Colonic mucosa (tissue), 4 donors: ENCODE data around the gene ZC3HAV1. TPM values are rescaled to one million over a fixed set of nuclear protein-coding genes. Genes with fewer than 3 reads are reported as not detected.

ENCODE experiments used
- DNase-seq: peaks from one replicate; pipeline ENCODE4 v3.0.0-alpha.2; 2020
- H3K27ac ChIP-seq: fragments of 200-600 bp; one replicate; pipeline ENCODE4 v1.8.0; 2021
- H3K27me3 ChIP-seq: fragments of 200-600 bp; one replicate; pipeline ENCODE4 v1.8.0; 2021
- H3K36me3 ChIP-seq: fragments of 200-600 bp; one replicate; pipeline ENCODE4 v1.8.0; 2021
- H3K4me1 ChIP-seq: fragments of 200-600 bp; one replicate; pipeline ENCODE4 v1.8.0; 2021; ENCODE audit warnings: mild to moderate bottlenecking
- H3K4me3 ChIP-seq: fragments of 200-600 bp; one replicate; pipeline ENCODE4 v1.8.0; 2021
- H3K9ac ChIP-seq, 2 donors: one replicate each; pipeline ENCODE4 v1.7.0; 2013; ENCODE audit warnings: control low read depth in 2 of 2, low read depth in 2 of 2, low read length in 2 of 2
- H3K9me3 ChIP-seq: fragments of 200-600 bp; one replicate; pipeline ENCODE4 v1.8.0; 2021
- intact Hi-C: fragments of 100-400 bp; cut with DNase I; formaldehyde crosslinking; loops from one replicate; pipeline ENCODE4 v1.14.1; 2022
- total RNA-seq, 2 donors: library from RNA; stranded (reverse); fragmentation: NEBNext Ultra II Directional in 1 of 2; extraction: Animal tissue kit (Norgen Biotek cat#: 25700) in 1 of 2; gene quantifications; one replicate each; pipeline ENCODE4 v1.2.1, GENCODE V29; 2021
- TF ChIP-seq, protein P1 (sequence below): fragments of 200-600 bp; IDR thresholded peaks from one replicate; pipeline ENCODE4 v1.8.0; 2022; ENCODE audit warnings: antibody characterized with exemption, mild to moderate bottlenecking
- donor health status: healthy.
- donor health status: DM: no; HTN: no; CAD: no.
- donor health status: DM: no; HTN: no; CAD: no.

The ZC3HAV1 gene
- total RNA-seq, 2 donors from 2014 or later = 29.0 to 33.8 TPM

DNA sequence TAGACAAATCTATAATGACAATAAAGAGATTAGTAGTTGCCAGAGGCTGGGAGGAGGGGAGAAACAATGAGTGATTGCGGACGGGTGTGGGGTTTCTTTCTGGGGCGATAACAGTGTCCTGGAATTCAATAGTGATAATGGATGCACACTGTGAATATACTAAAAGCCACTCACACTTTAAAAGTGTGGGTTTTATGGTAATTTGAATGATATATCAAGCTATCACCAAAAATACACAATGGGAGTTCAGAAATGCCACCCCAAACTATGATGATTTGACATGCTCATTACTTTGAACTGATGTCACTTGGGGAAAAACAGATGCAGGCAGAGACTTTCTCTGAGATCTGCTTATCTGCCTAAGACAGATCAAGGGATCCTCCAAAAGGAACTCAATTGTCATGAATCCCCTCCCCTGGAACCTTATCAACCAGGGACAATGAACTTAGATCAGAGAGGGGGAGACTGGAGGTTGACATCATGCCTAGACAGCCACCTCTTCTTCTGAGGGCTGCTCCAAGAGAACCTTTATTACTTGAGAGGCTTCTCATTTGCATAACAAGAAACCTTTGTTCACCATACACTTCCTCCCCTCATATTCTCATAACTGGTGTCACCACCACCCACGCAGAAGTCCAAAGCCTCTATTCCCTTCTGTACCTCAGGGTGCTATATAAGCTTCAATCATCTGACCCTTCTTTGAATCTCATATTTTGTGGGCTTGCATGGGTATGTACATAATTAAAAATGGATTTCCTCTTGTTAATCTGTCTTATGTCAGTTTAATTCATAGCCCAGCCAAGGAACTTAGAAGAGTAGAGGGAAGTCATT lies 14.8 kb upstream of the ZC3HAV1 start:
- no peaks in the 10 kb centered on the region for H3K36me3 ChIP-seq
- TF ChIP-seq, protein P1, sequence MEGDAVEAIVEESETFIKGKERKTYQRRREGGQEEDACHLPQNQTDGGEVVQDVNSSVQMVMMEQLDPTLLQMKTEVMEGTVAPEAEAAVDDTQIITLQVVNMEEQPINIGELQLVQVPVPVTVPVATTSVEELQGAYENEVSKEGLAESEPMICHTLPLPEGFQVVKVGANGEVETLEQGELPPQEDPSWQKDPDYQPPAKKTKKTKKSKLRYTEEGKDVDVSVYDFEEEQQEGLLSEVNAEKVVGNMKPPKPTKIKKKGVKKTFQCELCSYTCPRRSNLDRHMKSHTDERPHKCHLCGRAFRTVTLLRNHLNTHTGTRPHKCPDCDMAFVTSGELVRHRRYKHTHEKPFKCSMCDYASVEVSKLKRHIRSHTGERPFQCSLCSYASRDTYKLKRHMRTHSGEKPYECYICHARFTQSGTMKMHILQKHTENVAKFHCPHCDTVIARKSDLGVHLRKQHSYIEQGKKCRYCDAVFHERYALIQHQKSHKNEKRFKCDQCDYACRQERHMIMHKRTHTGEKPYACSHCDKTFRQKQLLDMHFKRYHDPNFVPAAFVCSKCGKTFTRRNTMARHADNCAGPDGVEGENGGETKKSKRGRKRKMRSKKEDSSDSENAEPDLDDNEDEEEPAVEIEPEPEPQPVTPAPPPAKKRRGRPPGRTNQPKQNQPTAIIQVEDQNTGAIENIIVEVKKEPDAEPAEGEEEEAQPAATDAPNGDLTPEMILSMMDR = no peak
- H3K27me3 ChIP-seq = no peaks in the 10 kb centered on the region
- DNase-seq = no peak
- no peak overlapping the region for H3K9ac ChIP-seq
- intact Hi-C loops = no loop called here
- no peak overlapping the region for H3K27ac ChIP-seq
- no peaks in the 10 kb centered on the region for H3K9me3 ChIP-seq
- H3K4me3 ChIP-seq = no peak overlapping the region
- peaks cover under 1% of the 10 kb centered on the region for H3K4me1 ChIP-seq

DNA sequence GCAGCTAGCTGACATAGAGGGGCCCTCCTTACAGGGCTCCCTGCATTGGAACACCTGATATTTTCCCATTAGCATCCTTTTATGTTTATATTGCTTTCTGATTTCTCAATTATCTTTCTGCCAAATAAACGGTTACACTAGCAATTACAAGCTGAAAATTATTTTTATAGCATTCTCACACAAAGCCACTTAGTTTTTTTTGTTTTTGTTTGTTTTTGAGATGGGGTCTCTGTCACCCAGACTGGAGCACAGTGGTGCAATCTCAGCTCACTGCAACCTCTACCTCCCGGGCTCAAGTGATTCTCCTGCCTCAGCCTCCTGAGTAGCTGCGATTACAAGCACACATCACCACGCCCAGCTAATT lies 9.9 kb upstream of the ZC3HAV1 start:
- Histone ChIP-seq H3K36me3 (no peaks in the 10 kb centered on the region), H3K4me1 (peaks cover 7% of the 10 kb centered on the region), H3K4me3 (no peak overlapping the region), H3K27ac (peak overlapping the region; percentile 52), H3K9me3 (no peaks in the 10 kb centered on the region), H3K9ac (no peak overlapping the region), H3K27me3 (no peaks in the 10 kb centered on the region)
- TF ChIP-seq, protein P1 = no peak
- intact Hi-C loops = no loop called here
- DNase-seq = no peak

DNA sequence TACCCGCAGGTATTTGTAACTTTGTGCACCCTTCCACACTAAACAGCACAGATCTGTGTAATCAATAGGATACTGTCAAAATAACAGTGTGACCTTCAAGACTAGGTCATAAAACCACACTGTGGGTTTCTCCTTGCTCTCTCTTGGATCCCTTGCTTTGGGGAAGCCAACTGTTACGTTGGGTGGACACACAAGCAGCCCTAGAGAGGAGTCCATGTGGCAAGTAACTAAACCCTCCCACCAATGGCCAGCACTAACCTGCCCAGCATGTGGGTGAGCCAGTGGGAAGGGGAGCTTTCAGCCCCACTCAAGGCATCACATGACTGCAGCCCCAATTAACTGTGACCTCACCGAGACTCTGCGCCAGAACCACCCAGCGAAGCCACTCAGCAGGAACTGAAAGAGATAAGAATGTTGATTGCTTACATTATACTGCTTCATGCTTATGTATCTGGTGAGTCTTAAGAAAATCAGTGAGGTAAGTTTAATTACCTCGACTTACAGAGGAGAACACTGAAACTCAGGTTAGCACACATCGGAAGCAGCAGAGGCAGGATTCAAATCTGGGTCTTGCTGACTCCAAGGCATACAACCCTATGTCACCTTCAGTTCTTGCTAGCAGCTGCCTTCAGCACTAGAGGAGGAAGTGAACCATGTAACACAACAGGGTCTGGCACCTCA lies 9.4 kb upstream of the ZC3HAV1 start:
- Histone ChIP-seq H3K36me3 (no peaks in the 10 kb centered on the region), H3K9ac (no peak overlapping the region), H3K4me1 (peaks cover 7% of the 10 kb centered on the region), H3K27me3 (no peaks in the 10 kb centered on the region), H3K27ac (peak overlapping the region; percentile 52), H3K9me3 (no peaks in the 10 kb centered on the region), H3K4me3 (no peak overlapping the region)
- intact Hi-C loops = no loop called here
- peak; percentile 68 for DNase-seq
- TF ChIP-seq, protein P1 = no peak

DNA sequence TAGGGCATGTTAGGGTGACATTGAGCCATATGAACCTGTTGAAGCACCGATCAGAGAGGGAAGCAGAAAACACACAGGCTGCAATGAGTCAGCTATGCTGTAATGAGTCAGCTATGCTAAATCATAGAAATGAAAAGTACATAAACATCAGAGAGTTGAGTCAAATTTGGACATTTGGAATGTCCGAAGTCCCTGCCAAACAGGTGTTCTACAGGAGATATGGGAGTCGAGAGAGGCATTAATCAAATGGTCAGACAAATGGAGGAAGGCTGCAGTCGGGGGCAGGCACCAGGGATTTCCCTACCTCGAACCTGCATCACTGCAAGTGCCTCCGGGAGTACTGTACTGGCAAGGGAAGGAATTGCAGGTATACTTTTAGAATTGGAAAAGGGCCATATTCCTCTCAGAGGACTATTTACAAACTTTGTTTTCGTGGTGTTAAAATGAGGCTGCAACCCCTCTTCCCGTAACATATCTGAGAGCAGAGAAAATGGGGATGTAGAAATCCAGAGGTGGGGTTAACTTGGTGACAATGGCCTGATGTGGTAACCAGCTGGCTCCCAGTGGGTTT lies 8.8 kb upstream of the ZC3HAV1 start:
- DNase-seq = no peak
- intact Hi-C loops = no loop called here
- Histone ChIP-seq H3K9me3 (no peaks in the 10 kb centered on the region), H3K9ac (no peak overlapping the region), H3K4me1 (peaks cover 7% of the 10 kb centered on the region), H3K36me3 (no peaks in the 10 kb centered on the region), H3K27ac (peak overlapping the region; percentile 52), H3K27me3 (no peaks in the 10 kb centered on the region), H3K4me3 (no peak overlapping the region)
- TF ChIP-seq, protein P1 = no peak

DNA sequence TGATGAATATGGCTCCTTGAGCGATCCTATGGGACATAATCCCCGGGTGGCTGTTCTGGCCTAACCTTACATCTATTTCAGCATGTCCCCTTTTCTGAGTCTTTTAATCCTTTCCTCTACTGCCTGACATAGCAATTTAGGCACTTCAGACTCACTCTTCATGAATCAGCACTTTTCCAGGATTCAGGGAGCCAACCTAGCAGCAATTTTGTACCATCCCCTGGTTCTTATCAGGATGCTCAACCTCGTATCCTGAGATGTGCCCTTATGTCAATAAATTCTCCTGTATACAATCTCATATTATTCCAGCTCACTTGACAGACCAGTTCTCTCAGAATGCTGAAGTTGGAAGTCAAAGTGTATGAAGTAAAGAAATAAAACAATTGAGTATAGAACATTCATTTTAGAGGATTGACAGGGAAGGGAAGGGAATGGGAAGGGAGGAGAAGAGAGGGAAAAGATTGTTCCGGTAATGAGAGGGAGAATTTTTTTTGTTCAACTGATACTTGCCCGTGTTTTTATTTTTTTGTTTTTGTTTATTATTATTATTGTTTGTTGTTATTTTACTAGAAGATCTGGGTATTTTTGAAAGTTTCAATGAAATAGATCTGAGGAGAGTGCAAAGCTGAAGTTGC lies 8.2 kb upstream of the ZC3HAV1 start:
- H3K9ac ChIP-seq = no peak overlapping the region
- TF ChIP-seq, protein P1 = no peak
- H3K4me3 ChIP-seq = no peak overlapping the region
- H3K27me3 ChIP-seq = no peaks in the 10 kb centered on the region
- no peak overlapping the region for H3K27ac ChIP-seq
- H3K9me3 ChIP-seq = no peaks in the 10 kb centered on the region
- no peak for DNase-seq
- peaks cover 7% of the 10 kb centered on the region for H3K4me1 ChIP-seq
- intact Hi-C loops = no loop called here
- no peaks in the 10 kb centered on the region for H3K36me3 ChIP-seq
